Immature natural killer cell (primary cell): Measurements from ENCODE around the gene FOXO3. TPM values are rescaled to one million over a fixed set of nuclear protein-coding genes. Genes with fewer than 3 reads are reported as not detected.

Experiments
- DNase-seq, 3 donors: peaks; one replicate each; pipeline ENCODE4 v3.0.0; 2022; ENCODE audit warnings: mixed read lengths in 1 of 3
- H3K27ac Mint-ChIP-seq, 6 donors: one replicate each; pipeline ENCODE4 v1.8.0; 2020; ENCODE audit warnings: mixed read lengths in 6 of 6, mild to moderate bottlenecking in 5 of 6, inconsistent platforms in 4 of 6, moderate library complexity in 3 of 6
- H3K27me3 Mint-ChIP-seq, 3 donors: one replicate each; pipeline ENCODE4 v1.8.0; 2020 to 2021; ENCODE audit warnings: low read depth in 3 of 3, mild to moderate bottlenecking in 3 of 3, mixed read lengths in 3 of 3, moderate library complexity in 3 of 3, inconsistent platforms in 1 of 3
- H3K36me3 Mint-ChIP-seq, 3 donors: one replicate each; pipeline ENCODE4 v1.8.0; 2020; ENCODE audit warnings: mixed read lengths in 3 of 3, inconsistent platforms in 2 of 3, mild to moderate bottlenecking in 2 of 3
- H3K4me1 Mint-ChIP-seq, 2 donors: one replicate each; pipeline ENCODE4 v1.8.0; 2020; ENCODE audit warnings: inconsistent platforms in 2 of 2, mild to moderate bottlenecking in 2 of 2, mixed read lengths in 2 of 2, moderate library complexity in 1 of 2
- H3K4me3 Mint-ChIP-seq, 5 donors: one replicate each; pipeline ENCODE4 v1.8.0; 2020; ENCODE audit warnings: mild to moderate bottlenecking in 5 of 5, mixed read lengths in 5 of 5, inconsistent platforms in 3 of 5, moderate library complexity in 3 of 5
- H3K9me3 Mint-ChIP-seq, 6 donors: one replicate each; pipeline ENCODE4 v1.8.0; 2020; ENCODE audit warnings: mild to moderate bottlenecking in 6 of 6, mixed read lengths in 6 of 6, inconsistent platforms in 4 of 6, moderate library complexity in 3 of 6
- polyA plus RNA-seq, 3 donors: library from polyadenylated mRNA; unstranded; fragments of 300-500 nt; fragmentation: Illumina TruSeq; gene quantifications; one replicate each; pipeline ENCODE4 v1.2.3, GENCODE V29; 2021

Gene FOXO3
- polyA plus RNA-seq, 3 donors from 2014 or later, result 20.3 to 41.3 (median 36.4) TPM

DNA sequence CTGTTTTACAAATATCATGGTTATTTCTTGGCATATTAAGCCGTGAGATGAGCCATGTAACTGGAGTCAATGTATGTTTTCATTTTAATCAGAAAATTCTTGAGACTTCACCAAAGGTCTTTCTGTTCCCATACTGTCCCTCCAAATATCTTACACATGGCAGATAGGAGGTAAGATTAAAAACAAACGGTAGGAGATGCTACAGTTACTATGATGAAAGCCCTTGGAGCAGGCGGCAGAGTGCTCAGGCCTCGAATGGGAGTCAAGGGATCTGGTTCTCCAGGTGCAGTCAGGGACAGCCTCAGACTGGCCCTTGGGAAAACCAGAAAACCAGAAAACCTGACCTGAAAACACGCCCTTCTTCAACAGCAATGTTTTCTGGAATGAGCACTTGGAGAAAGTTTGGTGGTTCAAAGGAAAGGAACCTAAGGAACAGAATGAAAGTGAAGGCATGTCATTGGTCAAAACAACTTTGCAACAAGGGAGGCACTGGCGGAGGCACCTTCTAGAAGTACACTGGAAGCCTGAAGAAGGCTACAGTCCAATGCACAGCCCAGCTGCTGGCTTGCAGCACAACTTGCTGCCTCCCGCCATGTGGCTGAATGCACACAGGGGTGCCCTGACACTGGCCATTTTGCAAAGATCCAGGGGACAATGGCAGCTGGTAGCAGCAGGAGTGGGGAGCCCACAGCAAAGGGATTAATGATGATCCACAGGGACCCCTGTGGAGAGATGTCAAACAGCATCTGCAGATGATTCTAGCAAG lies 17.4 kb upstream of the FOXO3 start:
- Mint-ChIP-seq H3K36me3 (no peaks in the 10 kb centered on the region), H3K27ac (no peak overlapping the region)

DNA sequence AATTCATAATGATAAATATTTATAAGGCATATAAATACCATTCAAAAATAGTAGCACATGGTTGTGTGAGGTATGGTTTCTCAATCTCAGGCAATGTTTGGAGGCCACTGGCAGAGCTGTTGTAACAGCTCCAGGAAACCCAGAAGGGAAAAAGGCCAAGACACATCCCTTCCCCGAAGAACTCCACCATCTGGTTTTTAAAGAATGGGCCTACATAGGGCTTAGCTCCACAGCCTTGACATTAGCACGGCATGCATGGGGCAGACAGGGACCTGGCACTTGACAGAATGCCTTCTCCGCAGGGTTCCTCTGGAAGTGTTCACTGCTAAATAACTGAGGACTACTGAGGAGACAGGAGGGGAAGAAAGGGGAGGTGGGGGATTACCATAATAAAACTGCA lies 16.1 kb upstream of the FOXO3 start:
- H3K4me1 Mint-ChIP-seq, result peaks cover 35 to 40% of the 10 kb centered on the region in 2 donors
- peaks cover 0 to under 1% (median 0%) of the 10 kb centered on the region in 3 donors for H3K27me3 Mint-ChIP-seq
- DNase-seq, result no peak
- no peaks in the 10 kb centered on the region for H3K9me3 Mint-ChIP-seq
- H3K4me3 Mint-ChIP-seq, result no peak overlapping the region
- no peak overlapping the region for H3K27ac Mint-ChIP-seq
- no peaks in the 10 kb centered on the region for H3K36me3 Mint-ChIP-seq

More for the DNA sequence above, 17.4 kb upstream of the FOXO3 start:
- Mint-ChIP-seq H3K9me3 (no peaks in the 10 kb centered on the region), H3K27me3 (peaks cover 0 to 4% (median 0%) of the 10 kb centered on the region in 3 donors), H3K4me1 (peaks cover 35 to 40% of the 10 kb centered on the region in 2 donors), H3K4me3 (no peak overlapping the region)
- DNase-seq, result no peak

DNA sequence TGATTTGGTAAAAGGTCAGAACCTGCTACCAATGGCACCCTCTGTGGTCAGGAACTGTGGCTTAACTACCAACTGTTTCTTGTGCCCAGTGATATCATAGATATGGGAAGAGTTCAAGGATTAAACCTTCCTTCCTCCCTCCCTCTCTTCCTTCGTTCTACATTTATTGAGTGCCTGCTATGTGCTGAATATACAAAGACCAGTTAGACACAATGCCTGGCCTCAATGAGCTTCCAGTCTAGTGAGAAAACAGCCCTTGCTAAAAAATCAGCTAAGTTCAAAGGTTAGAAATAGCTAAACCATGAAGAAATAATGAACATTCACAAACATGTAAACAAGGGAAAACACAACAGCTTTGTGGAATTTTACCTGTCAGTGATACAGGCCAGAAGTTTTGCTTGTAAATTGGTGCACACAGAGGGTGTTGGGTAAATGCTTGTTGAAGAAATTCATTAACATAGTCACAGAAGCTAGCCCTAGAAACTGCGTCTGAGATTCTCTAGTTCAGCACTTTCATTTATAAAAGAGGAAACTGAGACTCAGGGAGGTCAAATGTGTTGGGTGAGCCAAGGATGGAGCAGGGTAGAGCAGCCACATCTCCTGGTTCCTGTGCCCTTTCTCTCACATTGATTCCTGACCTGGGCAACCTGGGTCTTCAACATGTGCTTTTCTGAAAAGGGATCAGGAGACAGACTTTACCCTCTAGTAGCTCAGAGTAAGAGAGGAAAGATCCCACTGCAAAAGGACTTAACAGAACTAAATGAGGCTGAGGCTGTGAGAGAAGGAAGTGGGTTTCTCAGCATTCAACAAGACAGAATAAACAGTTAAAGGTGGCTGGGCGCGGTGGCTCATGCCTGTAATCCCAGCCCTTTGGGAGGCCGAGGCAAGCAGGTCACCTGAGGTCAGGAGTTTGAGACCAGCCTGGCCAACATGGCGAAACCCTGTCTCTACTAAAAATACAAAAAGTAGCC lies 14.4 kb upstream of the FOXO3 start:
- DNase-seq, result peak in 2 of 3 donors; percentile 31 to 36
- Mint-ChIP-seq H3K27me3 (no peaks in the 10 kb centered on the region), H3K4me3 (peak overlapping the region; percentile 63 to 80 (median 76)), H3K27ac (peak overlapping the region; percentile 81 to 96 (median 90)), H3K9me3 (no peaks in the 10 kb centered on the region), H3K4me1 (peaks cover 35 to 40% of the 10 kb centered on the region in 2 donors), H3K36me3 (no peaks in the 10 kb centered on the region)

GRCh38 chr6:108549241-108549640 lies 11.5 kb upstream of the FOXO3 start:
- DNase-seq, result no peak
- peaks cover 0 to 9% (median 1%) of the 10 kb centered on the region in 3 donors for H3K27me3 Mint-ChIP-seq
- no peak overlapping the region for H3K4me3 Mint-ChIP-seq
- no peaks in the 10 kb centered on the region for H3K36me3 Mint-ChIP-seq
- H3K4me1 Mint-ChIP-seq, result peaks cover 23 to 24% of the 10 kb centered on the region in 2 donors
- H3K9me3 Mint-ChIP-seq, result no peaks in the 10 kb centered on the region
- no peak overlapping the region for H3K27ac Mint-ChIP-seq

DNA sequence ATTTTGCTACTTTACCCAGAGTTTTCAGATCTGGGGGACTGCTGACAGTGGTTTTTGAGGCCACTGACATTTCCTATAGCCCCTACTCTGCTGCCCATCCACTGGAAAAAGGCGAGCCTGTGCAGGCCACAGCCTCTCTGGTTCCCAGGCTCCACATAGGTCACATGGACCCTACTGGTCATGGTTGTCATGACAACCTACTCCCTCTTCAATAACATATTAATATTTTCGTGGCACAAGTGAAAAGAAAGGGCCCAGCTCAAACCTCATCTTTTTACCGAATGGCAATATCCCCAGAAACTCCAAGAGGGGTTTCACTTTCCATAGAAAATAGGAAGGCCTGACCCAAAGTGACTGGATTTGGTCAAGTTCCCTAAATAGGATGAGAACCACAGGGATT lies 11.0 kb upstream of the FOXO3 start:
- Mint-ChIP-seq H3K9me3 (no peaks in the 10 kb centered on the region), H3K27ac (peak overlapping the region in 1 of 6 donors; percentile 25), H3K4me1 (peaks cover 23 to 24% of the 10 kb centered on the region in 2 donors)

DNA sequence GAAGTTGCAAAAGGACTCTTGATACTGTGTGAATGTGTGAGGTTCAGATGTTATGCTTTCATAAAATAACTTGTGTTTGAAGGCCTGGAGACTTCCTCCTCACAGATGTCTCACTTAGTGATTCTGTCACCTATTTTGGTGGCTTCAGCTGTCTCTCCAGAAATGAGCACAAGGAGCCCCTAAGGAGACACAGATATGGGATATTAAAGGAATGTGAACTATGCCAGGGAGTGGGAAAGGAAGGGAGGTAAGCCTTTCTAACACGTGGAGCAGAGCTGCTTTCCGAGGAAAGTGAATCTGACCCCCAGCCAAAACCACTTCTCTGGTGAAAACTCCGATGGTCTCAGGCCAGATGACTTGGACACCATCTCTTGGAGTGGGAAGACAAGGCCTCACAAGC lies 10.5 kb upstream of the FOXO3 start:
- Mint-ChIP-seq H3K4me3 (no peak overlapping the region), H3K27ac (peak overlapping the region in 1 of 6 donors; percentile 25), H3K36me3 (no peaks in the 10 kb centered on the region)

More for the DNA sequence above, 11.0 kb upstream of the FOXO3 start:
- no peak overlapping the region for H3K4me3 Mint-ChIP-seq
- no peak for DNase-seq
- H3K27me3 Mint-ChIP-seq, result peaks cover 0 to 9% (median 1%) of the 10 kb centered on the region in 3 donors
- H3K36me3 Mint-ChIP-seq, result no peaks in the 10 kb centered on the region

DNA sequence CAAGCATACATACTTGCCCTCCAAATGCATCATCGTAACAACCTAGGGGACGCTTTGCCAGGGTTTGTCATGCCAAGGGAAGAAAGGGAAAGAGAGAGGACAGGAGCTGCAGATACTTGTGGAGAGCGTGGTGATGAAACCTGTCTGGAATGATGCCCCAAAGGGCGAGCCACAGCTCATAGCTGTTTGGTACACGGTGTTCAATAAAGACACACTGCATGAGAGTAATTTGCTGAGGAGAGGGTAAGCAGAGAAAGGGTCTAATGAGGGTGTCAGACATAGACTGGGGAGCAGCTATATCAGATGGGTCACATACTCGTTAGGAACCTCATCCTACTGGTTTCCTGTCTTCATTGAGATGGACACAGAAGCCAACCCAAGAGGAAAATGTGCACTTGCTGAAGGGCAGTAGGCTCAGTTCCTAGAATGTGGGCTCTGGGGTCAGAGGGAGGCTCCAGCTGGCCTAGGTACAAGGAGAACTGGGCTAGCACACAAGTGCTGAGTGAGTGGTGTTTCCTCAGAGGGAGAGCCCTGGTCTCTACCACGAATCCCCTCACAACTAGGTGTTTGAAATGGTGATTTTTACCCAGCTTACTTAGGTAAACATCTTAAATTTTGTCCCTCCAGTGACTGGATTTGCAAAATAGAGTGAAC lies 5.2 kb upstream of the FOXO3 start:
- no peak overlapping the region for H3K4me3 Mint-ChIP-seq
- H3K4me1 Mint-ChIP-seq, result peaks cover 6 to 11% of the 10 kb centered on the region in 2 donors
- H3K36me3 Mint-ChIP-seq, result no peaks in the 10 kb centered on the region
- no peaks in the 10 kb centered on the region for H3K9me3 Mint-ChIP-seq
- no peak for DNase-seq
- peaks cover 15 to 26% (median 15%) of the 10 kb centered on the region in 3 donors for H3K27me3 Mint-ChIP-seq
- H3K27ac Mint-ChIP-seq, result no peak overlapping the region

More for the DNA sequence above, 10.5 kb upstream of the FOXO3 start:
- H3K27me3 Mint-ChIP-seq, result peaks cover 0 to 9% (median 1%) of the 10 kb centered on the region in 3 donors
- H3K9me3 Mint-ChIP-seq, result no peaks in the 10 kb centered on the region
- peaks cover 22% of the 10 kb centered on the region in 2 donors for H3K4me1 Mint-ChIP-seq
- DNase-seq, result no peak

- no peak for DNase-seq
- peak overlapping the region; percentile 29 to 99 (median 94) for H3K4me3 Mint-ChIP-seq
- H3K27ac Mint-ChIP-seq, result peak overlapping the region in 2 of 6 donors; percentile 65 to 93
- peaks cover 15 to 28% (median 15%) of the 10 kb centered on the region in 3 donors for H3K27me3 Mint-ChIP-seq
- H3K4me1 Mint-ChIP-seq, result peaks cover 6 to 11% of the 10 kb centered on the region in 2 donors
- H3K36me3 Mint-ChIP-seq, result no peaks in the 10 kb centered on the region
- no peaks in the 10 kb centered on the region for H3K9me3 Mint-ChIP-seq
Observed at GRCh38 chr6:108556250-108556649, 4.5 kb upstream of the FOXO3 start.

GRCh38 chr6:108556866-108557493 lies 3.7 kb upstream of the FOXO3 start:
- Mint-ChIP-seq H3K27ac (peak overlapping the region; percentile 79 to 95 (median 85)), H3K4me3 (peak overlapping the region; percentile 79 to 99 (median 97)), H3K27me3 (peaks cover 16 to 31% (median 17%) of the 10 kb centered on the region in 3 donors), H3K36me3 (no peaks in the 10 kb centered on the region), H3K4me1 (peaks cover 11 to 14% of the 10 kb centered on the region in 2 donors), H3K9me3 (no peaks in the 10 kb centered on the region)
- DNase-seq, result no peak

DNA sequence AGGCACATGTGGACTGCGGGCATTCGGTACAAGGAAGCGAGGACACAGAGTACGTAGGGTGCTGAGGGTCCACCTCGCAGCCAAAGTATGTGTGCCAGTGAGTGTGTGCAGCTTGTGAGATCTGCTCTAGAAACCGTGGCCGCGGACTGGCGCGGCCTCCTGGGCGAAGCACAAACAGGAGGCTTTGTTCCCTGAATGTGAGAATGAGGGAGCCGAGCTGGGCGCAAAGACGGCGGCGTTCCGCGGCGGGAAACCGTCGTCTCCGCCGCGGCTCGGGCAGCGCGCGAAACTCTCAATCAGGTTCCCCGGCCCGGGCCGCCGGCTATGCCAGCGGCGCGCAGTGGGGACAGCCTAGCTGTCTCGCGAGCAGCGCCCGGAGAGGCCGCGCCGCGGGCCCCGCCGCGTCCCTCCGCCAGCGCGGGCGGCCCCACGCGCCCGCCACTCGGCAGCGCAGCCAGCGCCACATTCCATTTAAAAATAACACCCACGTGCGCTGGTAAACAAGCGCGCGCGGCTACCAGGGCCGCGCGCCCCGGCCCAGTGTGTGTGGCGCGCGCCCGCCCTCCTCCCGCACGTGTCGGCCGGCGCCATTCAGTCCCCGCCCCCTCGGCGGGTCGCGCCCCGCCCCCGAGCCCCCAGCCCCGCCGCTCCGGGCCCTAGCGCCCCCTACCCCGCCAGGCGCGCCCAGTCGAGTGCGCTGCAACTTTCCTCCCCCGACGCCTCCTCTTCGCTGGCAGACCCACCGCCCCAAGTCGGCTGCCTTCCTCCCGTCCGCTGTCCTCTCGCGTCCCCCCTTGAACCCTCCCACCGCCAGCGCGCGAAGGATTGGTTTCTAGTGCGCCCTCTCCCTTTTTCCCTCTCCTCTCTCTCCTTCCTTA lies 3.0 kb upstream of the FOXO3 start:
- Mint-ChIP-seq H3K9me3 (no peaks in the 10 kb centered on the region), H3K4me1 (peaks cover 18 to 22% of the 10 kb centered on the region in 2 donors), H3K36me3 (no peaks in the 10 kb centered on the region), H3K27me3 (peaks cover 21 to 34% (median 22%) of the 10 kb centered on the region in 3 donors), H3K4me3 (peak overlapping the region; percentile 94 to 99 (median 97)), H3K27ac (peak overlapping the region; percentile 95 to 99 (median 99))
- peak; percentile 79 to 86 (median 82) for DNase-seq

DNA sequence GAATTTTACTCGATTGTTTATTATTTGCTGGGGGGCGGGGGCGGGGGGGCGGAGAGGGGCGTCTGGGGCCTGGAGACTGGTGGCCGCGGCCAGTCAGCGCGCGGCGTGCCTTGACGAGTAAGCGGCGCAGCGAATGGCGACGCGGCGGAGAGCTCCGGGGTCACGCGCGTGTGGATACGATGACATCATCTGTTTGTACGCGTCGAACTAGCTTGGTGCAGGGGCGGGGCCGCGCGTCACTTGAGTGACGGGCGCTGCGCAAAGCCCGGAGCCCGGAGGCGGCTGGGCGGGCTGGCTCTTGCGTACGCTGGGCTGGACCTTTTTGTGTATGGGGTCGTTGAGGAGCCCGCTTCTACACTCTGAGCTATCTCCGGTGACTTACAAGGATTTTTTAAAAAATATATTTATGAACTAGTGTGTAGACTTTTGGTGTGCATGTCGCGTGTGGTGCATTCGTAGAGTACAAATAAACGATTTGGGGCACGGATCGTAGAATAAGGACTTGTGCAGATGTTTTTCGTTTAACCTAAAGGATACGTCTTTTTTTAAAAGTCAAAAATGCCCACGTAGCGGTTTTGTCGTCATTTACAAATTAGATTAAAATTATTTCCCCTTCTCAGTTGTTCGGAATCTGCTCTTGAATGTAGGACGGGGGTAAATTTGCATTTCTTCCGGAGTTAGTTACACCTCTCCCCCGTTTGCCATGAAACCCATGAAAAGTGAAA lies 2.2 kb upstream of the FOXO3 start:
- Mint-ChIP-seq H3K36me3 (no peaks in the 10 kb centered on the region), H3K4me3 (peak overlapping the region; percentile 94 to 99 (median 97)), H3K9me3 (no peaks in the 10 kb centered on the region), H3K27me3 (peaks cover 18 to 34% (median 23%) of the 10 kb centered on the region in 3 donors), H3K27ac (peak overlapping the region; percentile 95 to 99 (median 99)), H3K4me1 (peaks cover 26 to 30% of the 10 kb centered on the region in 2 donors)
- DNase-seq, result peak; percentile 95 to 98 (median 98)
